ENCODE measurements around the gene RSBN1L.

DNA sequence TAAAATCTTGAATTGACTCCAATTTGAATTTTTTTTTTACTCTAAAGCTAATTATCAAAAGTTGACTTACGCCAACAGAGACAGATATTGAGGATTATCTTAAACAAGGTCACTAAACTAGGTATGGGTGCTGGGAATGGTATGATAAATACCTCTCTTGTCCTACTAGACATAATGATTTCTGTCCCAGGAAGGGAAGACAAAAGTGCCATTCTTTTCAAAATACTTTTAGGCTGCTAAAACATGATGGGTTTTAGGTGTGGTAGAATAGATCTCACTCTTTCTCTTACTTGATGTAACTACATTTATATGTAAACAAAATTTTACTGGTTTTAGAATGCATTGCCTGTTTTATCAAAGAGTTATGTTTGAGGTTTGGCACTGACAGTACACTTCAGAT, 86.9 kb downstream of the RSBN1L start:
- TF ChIP-seq, protein P1, sequence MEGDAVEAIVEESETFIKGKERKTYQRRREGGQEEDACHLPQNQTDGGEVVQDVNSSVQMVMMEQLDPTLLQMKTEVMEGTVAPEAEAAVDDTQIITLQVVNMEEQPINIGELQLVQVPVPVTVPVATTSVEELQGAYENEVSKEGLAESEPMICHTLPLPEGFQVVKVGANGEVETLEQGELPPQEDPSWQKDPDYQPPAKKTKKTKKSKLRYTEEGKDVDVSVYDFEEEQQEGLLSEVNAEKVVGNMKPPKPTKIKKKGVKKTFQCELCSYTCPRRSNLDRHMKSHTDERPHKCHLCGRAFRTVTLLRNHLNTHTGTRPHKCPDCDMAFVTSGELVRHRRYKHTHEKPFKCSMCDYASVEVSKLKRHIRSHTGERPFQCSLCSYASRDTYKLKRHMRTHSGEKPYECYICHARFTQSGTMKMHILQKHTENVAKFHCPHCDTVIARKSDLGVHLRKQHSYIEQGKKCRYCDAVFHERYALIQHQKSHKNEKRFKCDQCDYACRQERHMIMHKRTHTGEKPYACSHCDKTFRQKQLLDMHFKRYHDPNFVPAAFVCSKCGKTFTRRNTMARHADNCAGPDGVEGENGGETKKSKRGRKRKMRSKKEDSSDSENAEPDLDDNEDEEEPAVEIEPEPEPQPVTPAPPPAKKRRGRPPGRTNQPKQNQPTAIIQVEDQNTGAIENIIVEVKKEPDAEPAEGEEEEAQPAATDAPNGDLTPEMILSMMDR (conservative IDR thresholded peaks at IDR 0.05) = no peak
- no peak for TF ChIP-seq ZFX (IDR thresholded peaks at IDR 0.05)
